Liver (tissue), 3 donors: Measurements from ENCODE around the gene HIC2.
"Not testable (repeated sequence)": the region's sequence is repeated elsewhere in the genome, so short reads cannot be mapped to it uniquely, and the experiment has no call there.

Experiments
- EGR1 ChIP-seq, 2 donors: IDR thresholded peaks; 2 replicates each; pipeline ENCODE4 v1.6.1; 2016 to 2018; ENCODE audit warnings: antibody characterized with exemption in 2 of 2, low read depth in 2 of 2
- GABPA ChIP-seq, 2 donors: IDR thresholded peaks in 1 of 2; conservative IDR thresholded peaks in 1 of 2; 2 replicates each; pipeline ENCODE4 v1.6.1; 2016; ENCODE audit warnings: antibody characterized with exemption in 2 of 2, mild to moderate bottlenecking in 1 of 2, moderate library complexity in 1 of 2
- RAD21 ChIP-seq, 2 donors: IDR thresholded peaks; 2 replicates each; pipeline ENCODE4 v1.6.1; 2016; ENCODE audit warnings: antibody characterized with exemption in 2 of 2, mild to moderate bottlenecking in 2 of 2
- SP1 ChIP-seq: IDR thresholded peaks from 2 replicates; pipeline ENCODE4 v1.6.1; 2018; ENCODE audit warnings: antibody characterized with exemption, mild to moderate bottlenecking
- TAF1 ChIP-seq: conservative IDR thresholded peaks from 2 replicates; pipeline ENCODE4 v1.6.1; 2016; ENCODE audit warnings: antibody characterized with exemption, mild to moderate bottlenecking
- TF ChIP-seq, protein P1 (sequence below): fragments of 150-350 bp; IDR thresholded peaks from 2 replicates; pipeline ENCODE4 v1.5.1; 2017; ENCODE audit warnings: improper control_type of control experiment, low read depth, low read length; ENCODE audit not compliant: missing input control
- TF ChIP-seq, protein P2 (sequence below): IDR thresholded peaks from 2 replicates; pipeline ENCODE4 v1.6.1; 2016; ENCODE audit warnings: antibody characterized with exemption
- donor health status: healthy.
- donor health status: healthy.

DNA sequence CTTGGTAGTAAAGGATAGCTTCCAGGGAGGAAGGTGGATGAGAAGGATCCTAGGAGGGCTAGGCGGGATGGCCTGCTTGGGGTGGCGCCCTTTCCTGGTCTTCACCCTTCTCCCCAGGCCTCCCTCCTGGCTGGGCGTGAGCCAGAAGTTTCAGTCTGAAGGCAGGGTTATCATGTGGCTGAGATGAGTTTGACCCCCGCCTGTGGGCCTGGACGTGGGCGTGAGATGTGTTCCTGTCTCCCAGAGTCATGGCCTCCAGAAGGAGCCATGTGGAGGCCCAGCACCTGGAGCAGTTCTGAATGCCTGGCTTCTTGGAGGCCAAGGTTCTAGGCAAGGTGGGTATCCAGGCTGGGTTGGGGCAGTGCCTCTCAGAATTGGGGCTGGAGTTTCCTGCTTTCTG is 20.8 kb downstream of the HIC2 start:
- TF ChIP-seq, protein P1, sequence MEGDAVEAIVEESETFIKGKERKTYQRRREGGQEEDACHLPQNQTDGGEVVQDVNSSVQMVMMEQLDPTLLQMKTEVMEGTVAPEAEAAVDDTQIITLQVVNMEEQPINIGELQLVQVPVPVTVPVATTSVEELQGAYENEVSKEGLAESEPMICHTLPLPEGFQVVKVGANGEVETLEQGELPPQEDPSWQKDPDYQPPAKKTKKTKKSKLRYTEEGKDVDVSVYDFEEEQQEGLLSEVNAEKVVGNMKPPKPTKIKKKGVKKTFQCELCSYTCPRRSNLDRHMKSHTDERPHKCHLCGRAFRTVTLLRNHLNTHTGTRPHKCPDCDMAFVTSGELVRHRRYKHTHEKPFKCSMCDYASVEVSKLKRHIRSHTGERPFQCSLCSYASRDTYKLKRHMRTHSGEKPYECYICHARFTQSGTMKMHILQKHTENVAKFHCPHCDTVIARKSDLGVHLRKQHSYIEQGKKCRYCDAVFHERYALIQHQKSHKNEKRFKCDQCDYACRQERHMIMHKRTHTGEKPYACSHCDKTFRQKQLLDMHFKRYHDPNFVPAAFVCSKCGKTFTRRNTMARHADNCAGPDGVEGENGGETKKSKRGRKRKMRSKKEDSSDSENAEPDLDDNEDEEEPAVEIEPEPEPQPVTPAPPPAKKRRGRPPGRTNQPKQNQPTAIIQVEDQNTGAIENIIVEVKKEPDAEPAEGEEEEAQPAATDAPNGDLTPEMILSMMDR = not testable (repeated sequence)
- not testable (repeated sequence) for TF ChIP-seq RAD21 (IDR thresholded peaks at IDR 0.05); EGR1 (IDR thresholded peaks at IDR 0.05; ENCODE audit: low read depth in 2 of 2); GABPA (IDR thresholded peaks at IDR 0.05 in 1 of 2, conservative IDR thresholded peaks at IDR 0.05 in 1 of 2); SP1; TAF1
- TF ChIP-seq, protein P2, sequence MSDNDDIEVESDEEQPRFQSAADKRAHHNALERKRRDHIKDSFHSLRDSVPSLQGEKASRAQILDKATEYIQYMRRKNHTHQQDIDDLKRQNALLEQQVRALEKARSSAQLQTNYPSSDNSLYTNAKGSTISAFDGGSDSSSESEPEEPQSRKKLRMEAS = not testable (repeated sequence)
